ENCODE measurements around the gene MEF2A. TPM values are rescaled to one million over a fixed set of nuclear protein-coding genes. Genes with fewer than 3 reads are reported as not detected.

MEF2A gene
- total and polyA plus RNA-seq, 2 donors (not counting 1 experiment from before 2014, with no cell fraction given) = 44.0 to 102 TPM

- H3K27me3 ChIP-seq (replicated peaks in 1 of 4; ENCODE audit: control extremely low read depth in 1 of 4, control insufficient read depth in 3 of 4, insufficient read depth in 4 of 4, low read length in 3 of 4) = no peaks in the 10 kb centered on the region
- no peak for DNase-seq
- Mint-ChIP-seq H3K27me3 (no peaks in the 10 kb centered on the region), H3K4me1 (peaks cover 7% of the 10 kb centered on the region), H3K27ac (no peak overlapping the region), H3K9me3 (ENCODE audit: insufficient read depth) (no peaks in the 10 kb centered on the region), H3K4me3 (no peak overlapping the region)
- H2AFZ ChIP-seq (ENCODE audit: insufficient read depth, low read depth, low read length, poor library complexity, severe bottlenecking) = no peak overlapping the region
- no peaks in the 10 kb centered on the region for H3K79me2 ChIP-seq (ENCODE audit: control insufficient read depth, insufficient read depth, low read length)
- POLR2A ChIA-PET = no interaction called here
- no peaks in the 10 kb centered on the region for H3K36me3 ChIP-seq (replicated peaks in 1 of 2; ENCODE audit: control extremely low read depth in 1 of 2, control insufficient read depth in 1 of 2, extremely low read depth in 1 of 2, insufficient read depth in 2 of 2, low read length in 1 of 2)
- no peak overlapping the region for H3K27ac ChIP-seq (ENCODE audit: low read length in 2 of 2)
- intact Hi-C loops (cut with micrococcal nuclease) = loop anchor here (10.0 kb wide), 1 partner anchor 648 kb away; the partner anchor contains the start of gene SYNM
- H4K20me1 ChIP-seq (ENCODE audit: control insufficient read depth, insufficient read depth, low read length, poor library complexity, severe bottlenecking) = no peaks in the 10 kb centered on the region
- no peak for ATAC-seq (ENCODE audit: low read depth)
- 73% methylated on average over 4 of the region's 4 CpGs for WGBS (ENCODE audit: insufficient coverage)
- H3K4me3 ChIP-seq (ENCODE audit: control extremely low read depth in 1 of 5, extremely low read depth in 1 of 5, insufficient read depth in 1 of 5, low read depth in 2 of 5, low read length in 4 of 5) = no peak overlapping the region
- H3K9ac ChIP-seq (ENCODE audit: low read length) = no peak overlapping the region
- H3K9me3 ChIP-seq (ENCODE audit: control extremely low read depth in 1 of 3, control insufficient read depth in 2 of 3, insufficient read depth in 1 of 3, low read length in 2 of 3) = no peaks in the 10 kb centered on the region
- peaks cover 5 to 6% of the 10 kb centered on the region in 2 donors for H3K4me1 ChIP-seq (ENCODE audit: control insufficient read depth in 2 of 2, insufficient read depth in 2 of 2, low read length in 2 of 2)
- CTCF ChIA-PET = interaction anchor here (1.2 to 7.2 kb wide), 2 partner anchors 343 to 478 kb away, joined by 3 to 153 read pairs; no protein-coding TSS in a partner anchor
- no peak overlapping the region for H3K4me2 ChIP-seq (replicated peaks; ENCODE audit: low read depth, low read length, poor library complexity, severe bottlenecking)
- TF ChIP-seq CTCF (IDR thresholded peaks at IDR 0.05) (no peak), EZH2 (IDR thresholded peaks at IDR 0.05; ENCODE audit: borderline replicate concordance, insufficient read depth, low read depth, low read length, poor library complexity, severe bottlenecking) (no peak)
Measured at GRCh38 chr15:99752556-99752955, 186.8 kb downstream of the MEF2A start.

GRCh38 chr15:99753066-99753465, 187.3 kb downstream of the MEF2A start:
- Histone ChIP-seq H3K36me3 (replicated peaks in 1 of 2; ENCODE audit: control extremely low read depth in 1 of 2, control insufficient read depth in 1 of 2, extremely low read depth in 1 of 2, insufficient read depth in 2 of 2, low read length in 1 of 2) (no peaks in the 10 kb centered on the region), H2AFZ (ENCODE audit: insufficient read depth, low read depth, low read length, poor library complexity, severe bottlenecking) (no peak overlapping the region), H3K4me2 (replicated peaks; ENCODE audit: low read depth, low read length, poor library complexity, severe bottlenecking) (no peak overlapping the region), H3K79me2 (ENCODE audit: control insufficient read depth, insufficient read depth, low read length) (no peaks in the 10 kb centered on the region), H3K4me3 (ENCODE audit: control extremely low read depth in 1 of 5, extremely low read depth in 1 of 5, insufficient read depth in 1 of 5, low read depth in 2 of 5, low read length in 4 of 5) (no peak overlapping the region), H3K27ac (ENCODE audit: low read length in 2 of 2) (no peak overlapping the region), H3K9me3 (ENCODE audit: control extremely low read depth in 1 of 3, control insufficient read depth in 2 of 3, insufficient read depth in 1 of 3, low read length in 2 of 3) (no peaks in the 10 kb centered on the region), H3K4me1 (ENCODE audit: control insufficient read depth in 2 of 2, insufficient read depth in 2 of 2, low read length in 2 of 2) (peaks cover 5 to 6% of the 10 kb centered on the region in 2 donors), H3K27me3 (replicated peaks in 1 of 4; ENCODE audit: control extremely low read depth in 1 of 4, control insufficient read depth in 3 of 4, insufficient read depth in 4 of 4, low read length in 3 of 4) (no peaks in the 10 kb centered on the region), H4K20me1 (ENCODE audit: control insufficient read depth, insufficient read depth, low read length, poor library complexity, severe bottlenecking) (no peaks in the 10 kb centered on the region), H3K9ac (ENCODE audit: low read length) (no peak overlapping the region)
- TF ChIP-seq EZH2 (IDR thresholded peaks at IDR 0.05; ENCODE audit: borderline replicate concordance, insufficient read depth, low read depth, low read length, poor library complexity, severe bottlenecking) (no peak), CTCF (IDR thresholded peaks at IDR 0.05) (no peak)
- 83% methylated on average over 1 of the region's 4 CpGs for WGBS (ENCODE audit: insufficient coverage)
- Mint-ChIP-seq H3K4me1 (peaks cover 7% of the 10 kb centered on the region), H3K27ac (no peak overlapping the region), H3K27me3 (no peaks in the 10 kb centered on the region), H3K9me3 (ENCODE audit: insufficient read depth) (no peaks in the 10 kb centered on the region), H3K4me3 (no peak overlapping the region)
- ATAC-seq (ENCODE audit: low read depth) (no peak), DNase-seq (no peak)
- intact Hi-C loops (cut with micrococcal nuclease) = loop anchor here (10.0 kb wide), 1 partner anchor 648 kb away; the partner anchor contains the start of gene SYNM
- ChIA-PET CTCF (interaction anchor here (1.4 to 7.2 kb wide), 4 partner anchors 9 to 479 kb away, joined by 4 to 153 read pairs (median 25); no protein-coding TSS in a partner anchor), POLR2A (no interaction called here)
